Neuronal stem cell (in vitro differentiated cells): ENCODE results near the gene IFT80.
A peak's percentile ranks its signal among the peaks of the same experiment; 100 is the strongest.

Experiments
- DNase-seq: peaks from one replicate; pipeline ENCODE4 v3.0.0-alpha.2; 2013; ENCODE audit warnings: low spot score
- H2AFZ ChIP-seq: one replicate; pipeline ENCODE4 v1.6.1; 2013; ENCODE audit warnings: mild to moderate bottlenecking, low read length, inconsistent platforms
- H2AK5ac ChIP-seq: 2 replicates; pipeline ENCODE4 v1.6.1; 2013; ENCODE audit warnings: low read depth, mild to moderate bottlenecking, inconsistent platforms, low read length, moderate library complexity, mixed read lengths
- H2BK120ac ChIP-seq: 2 replicates; pipeline ENCODE4 v1.6.1; 2013; ENCODE audit warnings: low read depth, mild to moderate bottlenecking, inconsistent platforms, low read length, moderate library complexity, mixed read lengths
- H2BK12ac ChIP-seq: one replicate; pipeline ENCODE4 v1.6.1; 2013; ENCODE audit warnings: low read length, inconsistent platforms
- H2BK15ac ChIP-seq: 2 replicates; pipeline ENCODE4 v1.6.1; 2013; ENCODE audit warnings: mild to moderate bottlenecking, low read length, inconsistent platforms, mixed read lengths
- H2BK5ac ChIP-seq: one replicate; pipeline ENCODE4 v1.6.1; 2013; ENCODE audit warnings: inconsistent platforms, mild to moderate bottlenecking, low read length, moderate library complexity
- H3K14ac ChIP-seq: one replicate; pipeline ENCODE4 v1.6.1; 2013; ENCODE audit warnings: low read length, inconsistent platforms
- H3K18ac ChIP-seq: 2 replicates; pipeline ENCODE4 v1.6.1; 2013; ENCODE audit warnings: low read length, inconsistent platforms
- H3K23ac ChIP-seq: 2 replicates; pipeline ENCODE4 v1.6.1; 2013; ENCODE audit warnings: low read depth, mild to moderate bottlenecking, mixed read lengths, low read length, inconsistent platforms; ENCODE audit not compliant: poor library complexity
- H3K27ac ChIP-seq: replicated peaks from 3 replicates; pipeline ENCODE4 v1.5.1; 2013; ENCODE audit warnings: low read length, inconsistent platforms
- H3K27me3 ChIP-seq, 3 experiments: 2 replicates each; pipeline ENCODE4 v1.6.1; 2013; ENCODE audit warnings: low read length in 3 of 3, mild to moderate bottlenecking in 2 of 3, inconsistent platforms in 1 of 3, low read depth in 1 of 3, mixed read lengths in 1 of 3, moderate library complexity in 1 of 3; ENCODE audit not compliant: control insufficient read depth in 3 of 3, insufficient read depth in 3 of 3
- H3K36me3 ChIP-seq, 2 donors: replicated peaks in 1 of 2; 2 replicates each; pipeline ENCODE4 v1.6.1; 2013; ENCODE audit warnings: low read length in 2 of 2; ENCODE audit not compliant: control insufficient read depth in 2 of 2, insufficient read depth in 2 of 2
- H3K4ac ChIP-seq: 2 replicates; pipeline ENCODE4 v1.6.1; 2013; ENCODE audit warnings: inconsistent platforms, mild to moderate bottlenecking, low read length, moderate library complexity
- H3K4me1 ChIP-seq, 2 donors: 1 replicate in 1 of 2; 2 replicates in 1 of 2; pipeline ENCODE4 v1.6.1; 2013; ENCODE audit warnings: low read length in 2 of 2, low read depth in 1 of 2; ENCODE audit not compliant: control insufficient read depth in 2 of 2, insufficient read depth in 1 of 2
- H3K4me2 ChIP-seq: one replicate; pipeline ENCODE4 v1.6.1; 2013; ENCODE audit warnings: mild to moderate bottlenecking, low read length, inconsistent platforms; ENCODE audit not compliant: insufficient read depth, poor library complexity, severe bottlenecking
- H3K4me3 ChIP-seq, 2 donors: 2 replicates each; pipeline ENCODE4 v1.5.1; 2013; ENCODE audit warnings: low read length in 2 of 2, mild to moderate bottlenecking in 2 of 2, inconsistent platforms in 1 of 2, moderate library complexity in 1 of 2
- H3K79me1 ChIP-seq: one replicate; pipeline ENCODE4 v1.6.1; 2013; ENCODE audit warnings: low read depth, mild to moderate bottlenecking, inconsistent platforms, low read length, moderate library complexity
- H3K9ac ChIP-seq: one replicate; pipeline ENCODE4 v1.6.1; 2013; ENCODE audit warnings: mild to moderate bottlenecking, low read depth, low read length, inconsistent platforms; ENCODE audit not compliant: poor library complexity
- H3K9me3 ChIP-seq, 2 donors: replicated peaks in 1 of 2; 2 replicates each; pipeline versions ENCODE3 to v1.6.1; 2013; ENCODE audit warnings: low read length in 2 of 2, mild to moderate bottlenecking in 2 of 2, inconsistent platforms in 1 of 2, low read depth in 1 of 2, mixed read lengths in 1 of 2, moderate library complexity in 1 of 2; ENCODE audit not compliant: control insufficient read depth in 2 of 2, insufficient read depth in 1 of 2
- H4K8ac ChIP-seq: one replicate; pipeline ENCODE4 v1.6.1; 2013; ENCODE audit warnings: low read depth, mild to moderate bottlenecking, inconsistent platforms, low read length, moderate library complexity
- H4K91ac ChIP-seq: one replicate; pipeline ENCODE4 v1.6.1; 2013; ENCODE audit warnings: low read length, low read depth, mild to moderate bottlenecking, inconsistent platforms; ENCODE audit not compliant: poor library complexity
- WGBS, 2 donors: extraction: QIAGEN DNeasy Blood & Tissue Kit; methylation state at CpG; one replicate each; pipeline ENCODE4 v1.1.7; 2013; ENCODE audit warnings: missing lambda C conversion rate in 2 of 2, mixed read lengths in 1 of 2; ENCODE audit not compliant: insufficient read length in 2 of 2, insufficient replicate concordance in 1 of 2; ENCODE audit errors: extremely low coverage in 2 of 2; 5-methylcytosine and 5-hydroxymethylcytosine counted together

Gene IFT80

GRCh38 chr3:160227419-160227818, 171.6 kb downstream of the IFT80 start:
- no peaks in the 10 kb centered on the region for H3K36me3 ChIP-seq
- no peak overlapping the region for H2BK15ac ChIP-seq
- no peak overlapping the region for H4K8ac ChIP-seq
- H2BK5ac ChIP-seq: no peak overlapping the region
- no peak overlapping the region for H3K14ac ChIP-seq
- H3K4ac ChIP-seq: no peak overlapping the region
- H4K91ac ChIP-seq: no peak overlapping the region
- no peak overlapping the region for H2AFZ ChIP-seq
- peaks cover 15 to 71% (median 39%) of the 10 kb centered on the region in 3 experiments for H3K27me3 ChIP-seq
- H3K4me2 ChIP-seq: no peak overlapping the region
- H3K79me1 ChIP-seq: no peaks in the 10 kb centered on the region
- no peak overlapping the region for H2BK120ac ChIP-seq
- no peak overlapping the region for H3K18ac ChIP-seq
- no peak for DNase-seq
- H3K4me3 ChIP-seq: no peak overlapping the region
- WGBS, 2 donors: no CpG with 5 or more reads among the region's 3 CpGs
- H3K23ac ChIP-seq: no peak overlapping the region
- no peak overlapping the region for H2BK12ac ChIP-seq
- no peak overlapping the region for H3K27ac ChIP-seq
- H2AK5ac ChIP-seq: no peak overlapping the region
- H3K4me1 ChIP-seq: peaks cover 0 to 5% of the 10 kb centered on the region in 2 donors
- no peak overlapping the region for H3K9ac ChIP-seq
- H3K9me3 ChIP-seq: no peaks in the 10 kb centered on the region

GRCh38 chr3:160226026-160226907, 172.8 kb downstream of the IFT80 start:
- no peak overlapping the region for H2BK5ac ChIP-seq
- WGBS, 2 donors: no CpG with 5 or more reads among the region's 87 CpGs

GRCh38 chr3:160225176-160226025, 173.6 kb downstream of the IFT80 start, which contains the start of gene C3orf80:
Gene C3orf80 (plus strand): TSS chr3:160225422. CDS start chr3:160225636, 214 bp downstream.
- H3K4me3 ChIP-seq: peak within 1 kb of the TSS; percentile 60 to 80
- no peak within 1 kb of the TSS for H2BK12ac ChIP-seq
- peaks cover 15 to 90% (median 39%) of the 10 kb centered on the region in 3 experiments for H3K27me3 ChIP-seq
- DNase-seq: peak; percentile 65
- peak within 1 kb of the TSS; percentile 75 for H3K14ac ChIP-seq
- H3K23ac ChIP-seq: peak within 1 kb of the TSS; percentile 97
- WGBS, 2 donors: no CpG with 5 or more reads among the region's 104 CpGs
- H2AK5ac ChIP-seq: peak within 1 kb of the TSS; percentile 54
- no peak within 1 kb of the TSS for H3K27ac ChIP-seq
- no peak within 1 kb of the TSS for H2BK5ac ChIP-seq
- H3K36me3 ChIP-seq: no peaks in the 10 kb centered on the region
- H3K79me1 ChIP-seq: no peaks in the 10 kb centered on the region
- peak within 1 kb of the TSS; percentile 93 for H3K18ac ChIP-seq
- peak within 1 kb of the TSS; percentile 94 for H3K4me2 ChIP-seq
- H2BK120ac ChIP-seq: no peak within 1 kb of the TSS
- H3K4me1 ChIP-seq: peaks cover 0 to 5% of the 10 kb centered on the region in 2 donors
- peak within 1 kb of the TSS; percentile 99 for H2AFZ ChIP-seq
- no peaks in the 10 kb centered on the region for H3K9me3 ChIP-seq
- peak within 1 kb of the TSS; percentile 82 for H3K9ac ChIP-seq
- H2BK15ac ChIP-seq: no peak within 1 kb of the TSS
- no peak within 1 kb of the TSS for H4K91ac ChIP-seq
- H3K4ac ChIP-seq: no peak within 1 kb of the TSS
- no peak within 1 kb of the TSS for H4K8ac ChIP-seq

More at GRCh38 chr3:160226026-160226907, 172.8 kb downstream of the IFT80 start:
- Histone ChIP-seq H3K14ac (peak overlapping the region; percentile 75), H3K4me2 (peak overlapping the region; percentile 94), H2BK15ac (no peak overlapping the region), H3K4me1 (peaks cover 0 to 5% of the 10 kb centered on the region in 2 donors), H3K79me1 (no peaks in the 10 kb centered on the region), H3K4me3 (peak overlapping the region; percentile 60 to 80), H2BK120ac (no peak overlapping the region), H3K27ac (no peak overlapping the region), H3K4ac (no peak overlapping the region), H3K36me3 (no peaks in the 10 kb centered on the region), H3K27me3 (peaks cover 15 to 82% (median 39%) of the 10 kb centered on the region in 3 experiments), H4K91ac (no peak overlapping the region), H2AFZ (peak overlapping the region; percentile 99), H3K9ac (peak overlapping the region; percentile 61), H2BK12ac (peak overlapping the region; percentile 35), H4K8ac (no peak overlapping the region), H3K18ac (peak overlapping the region; percentile 93), H2AK5ac (peak overlapping the region; percentile 54), H3K23ac (peak overlapping the region; percentile 25), H3K9me3 (no peaks in the 10 kb centered on the region)
- DNase-seq: peak; percentile 23
